IMR-90 (cell line): ENCODE results near the gene ATRNL1. TPM values are rescaled to one million over a fixed set of nuclear protein-coding genes. Genes with fewer than 3 reads are reported as not detected.

Experiments used
- ATAC-seq: fragments of 200-7000 bp; cut with Tn5 transposase; 2 replicates; pipeline ENCODE4 v1.9.1; 2020; ENCODE audit warnings: low read depth, mild to moderate bottlenecking, moderate library complexity
- BruUV-seq: library from RNA; stranded (reverse); fragments of 400-500 nt; replicated peaks from 2 replicates; lab custom pipeline; 2021; lab: Mats Ljungman, UMichigan
- CTCF ChIA-PET: fragments of 300-600 bp; formaldehyde crosslinking; extraction: SDS; loops from one replicate; lab custom pipeline; 2021; ENCODE audit warnings: antibody characterized with exemption; lab: Yijun Ruan, JAX
- POLR2A ChIA-PET: fragments of 300-600 bp; sonication (Branson Sonifier 250); formaldehyde crosslinking; loops from one replicate; lab custom pipeline; 2022; ENCODE audit warnings: antibody characterized with exemption; ENCODE audit not compliant: unreplicated experiment; lab: Charles Lee
- DNase-seq: peaks from one replicate; pipeline ENCODE4 v3.0.0; 2013
- H2AFZ ChIP-seq: replicated peaks from 2 replicates; pipeline ENCODE3; 2013; ENCODE audit warnings: low read length, mild to moderate bottlenecking; ENCODE audit not compliant: poor library complexity
- H2AK5ac ChIP-seq: 2 replicates; pipeline ENCODE4 v1.6.1; 2013; ENCODE audit warnings: low read depth, low read length, inconsistent platforms
- H2AK9ac ChIP-seq: replicated peaks from 2 replicates; pipeline ENCODE3; 2013; ENCODE audit warnings: mild to moderate bottlenecking, low read depth, low read length, moderate library complexity; ENCODE audit not compliant: poor library complexity
- H2BK120ac ChIP-seq: 2 replicates; pipeline ENCODE4 v1.6.1; 2013; ENCODE audit warnings: low read depth, low read length, inconsistent platforms
- H2BK15ac ChIP-seq: 3 replicates; pipeline ENCODE4 v1.6.1; 2013; ENCODE audit warnings: low read depth, low read length, inconsistent platforms
- H2BK20ac ChIP-seq: 2 replicates; pipeline ENCODE4 v1.6.1; 2013; ENCODE audit warnings: low read depth, mild to moderate bottlenecking, inconsistent platforms, low read length, moderate library complexity
- H2BK5ac ChIP-seq: 2 replicates; pipeline ENCODE4 v1.6.1; 2013; ENCODE audit warnings: mild to moderate bottlenecking, low read depth, low read length, inconsistent platforms; ENCODE audit not compliant: poor library complexity, severe bottlenecking
- H3K14ac ChIP-seq: replicated peaks from 2 replicates; pipeline ENCODE4 v1.6.1; 2013; ENCODE audit warnings: low read depth, low read length, inconsistent platforms
- H3K18ac ChIP-seq: 2 replicates; pipeline ENCODE4 v1.6.1; 2013; ENCODE audit warnings: low read depth, low read length, control low read depth
- H3K23ac ChIP-seq: 2 replicates; pipeline ENCODE4 v1.6.1; 2013; ENCODE audit warnings: low read depth, low read length, inconsistent platforms
- H3K27ac ChIP-seq: 2 replicates; pipeline ENCODE4 v1.5.1; 2013; ENCODE audit warnings: mild to moderate bottlenecking, control low read depth, low read length; ENCODE audit not compliant: insufficient read depth
- H3K27me3 ChIP-seq: 2 replicates; pipeline ENCODE4 v1.6.1; 2013; ENCODE audit warnings: low read length; ENCODE audit not compliant: control insufficient read depth, insufficient read depth
- H3K36me3 ChIP-seq: 2 replicates; pipeline ENCODE4 v1.6.1; 2013; ENCODE audit warnings: low read length, mixed read lengths; ENCODE audit not compliant: control insufficient read depth, insufficient read depth
- H3K4ac ChIP-seq: 2 replicates; pipeline ENCODE4 v1.6.1; 2013; ENCODE audit warnings: low read depth, low read length, inconsistent platforms
- H3K4me1 ChIP-seq: 2 replicates; pipeline ENCODE4 v1.6.1; 2013; ENCODE audit warnings: low read length, mixed read lengths; ENCODE audit not compliant: control insufficient read depth, insufficient read depth
- H3K4me2 ChIP-seq: 2 replicates; pipeline ENCODE4 v1.6.1; 2013; ENCODE audit warnings: low read depth, mild to moderate bottlenecking, control low read depth, low read length, moderate library complexity
- H3K4me3 ChIP-seq: 2 replicates; pipeline ENCODE4 v1.5.1; 2013; ENCODE audit warnings: low read depth, mild to moderate bottlenecking, control low read depth, low read length, moderate library complexity; ENCODE audit not compliant: insufficient read depth
- H3K56ac ChIP-seq: 2 replicates; pipeline ENCODE4 v1.6.1; 2013; ENCODE audit warnings: low read length, inconsistent platforms; ENCODE audit not compliant: insufficient read depth; ENCODE audit errors: extremely low read depth
- H3K79me1 ChIP-seq, 2 experiments: 2 replicates each; pipeline ENCODE4 v1.6.1; 2013; ENCODE audit warnings: low read length in 2 of 2, inconsistent platforms in 1 of 2, low read depth in 1 of 2
- H3K9ac ChIP-seq: 2 replicates; pipeline ENCODE4 v1.6.1; 2013; ENCODE audit warnings: low read depth, low read length, control low read depth
- H3K9me1 ChIP-seq: 2 replicates; pipeline ENCODE4 v1.6.1; 2013; ENCODE audit warnings: low read length, inconsistent platforms; ENCODE audit not compliant: insufficient read depth
- H3K9me3 ChIP-seq: 2 replicates; pipeline ENCODE4 v1.6.1; 2013; ENCODE audit warnings: low read length; ENCODE audit not compliant: control insufficient read depth, insufficient read depth
- H4K20me1 ChIP-seq: 2 replicates; pipeline ENCODE4 v1.6.1; 2013; ENCODE audit warnings: low read length, inconsistent platforms; ENCODE audit not compliant: insufficient read depth
- H4K5ac ChIP-seq: 2 replicates; pipeline ENCODE4 v1.6.1; 2013; ENCODE audit warnings: mild to moderate bottlenecking, low read depth, low read length, control low read depth
- H4K8ac ChIP-seq, 2 experiments: 2 replicates each; pipeline ENCODE4 v1.6.1; 2013; ENCODE audit warnings: low read depth in 2 of 2, low read length in 2 of 2, control low read depth in 1 of 2, inconsistent platforms in 1 of 2
- H4K91ac ChIP-seq: 2 replicates; pipeline ENCODE4 v1.6.1; 2013; ENCODE audit warnings: low read depth, low read length, inconsistent platforms; ENCODE audit not compliant: insufficient read depth
- BHLHE40 ChIP-seq: fragments of 150-350 bp; IDR thresholded peaks from 2 replicates; pipeline ENCODE4 v1.6.1; 2016; ENCODE audit warnings: mild to moderate bottlenecking, low read depth, low read length
- CEBPB ChIP-seq: IDR thresholded peaks from 2 replicates; pipeline ENCODE4 v1.6.1; 2012; ENCODE audit warnings: low read depth, low read length, improper control_type of control experiment
- CHD1 ChIP-seq: IDR thresholded peaks from 2 replicates; pipeline ENCODE4 v1.6.1; 2012; ENCODE audit warnings: low read depth, low read length, improper control_type of control experiment
- CTCF ChIP-seq: conservative IDR thresholded peaks from 2 replicates; pipeline ENCODE4 v1.5.1; 2012; ENCODE audit warnings: mild to moderate bottlenecking, low read depth, low read length, improper control_type of control experiment
- FOS ChIP-seq: fragments of 150-350 bp; IDR thresholded peaks from 2 replicates; pipeline ENCODE4 v1.6.1; 2016; ENCODE audit warnings: low read depth, low read length
- MAFK ChIP-seq: IDR thresholded peaks from 2 replicates; pipeline ENCODE4 v1.6.1; 2012; ENCODE audit warnings: low read depth, low read length, improper control_type of control experiment
- MAZ ChIP-seq: IDR thresholded peaks from 2 replicates; pipeline ENCODE4 v1.6.1; 2012; ENCODE audit warnings: low read depth, mild to moderate bottlenecking, low read length, improper control_type of control experiment, moderate library complexity, borderline replicate concordance
- MXI1 ChIP-seq: IDR thresholded peaks from 2 replicates; pipeline ENCODE4 v1.6.1; 2012; ENCODE audit warnings: low read depth, mild to moderate bottlenecking, low read length, moderate library complexity, borderline replicate concordance
- NFE2L2 ChIP-seq: fragments of 150-350 bp; IDR thresholded peaks from 2 replicates; pipeline ENCODE4 v1.6.1; 2016; ENCODE audit warnings: low read depth, mild to moderate bottlenecking, low read length
- POLR2A ChIP-seq: IDR thresholded peaks from 2 replicates; pipeline ENCODE4 v1.6.1; 2012; ENCODE audit warnings: mild to moderate bottlenecking, low read depth, low read length
- RAD21 ChIP-seq: IDR thresholded peaks from 2 replicates; pipeline ENCODE4 v1.6.1; 2012; ENCODE audit warnings: low read length, improper control_type of control experiment
- RCOR1 ChIP-seq: IDR thresholded peaks from 2 replicates; pipeline ENCODE4 v1.6.1; 2012; ENCODE audit warnings: mild to moderate bottlenecking, low read length, improper control_type of control experiment; ENCODE audit not compliant: insufficient replicate concordance
- RFX5 ChIP-seq: IDR thresholded peaks from 2 replicates; pipeline ENCODE4 v1.8.0; 2012; ENCODE audit warnings: low read depth, mild to moderate bottlenecking, low read length, moderate library complexity
- SMC3 ChIP-seq: fragments of 150-350 bp; IDR thresholded peaks from 2 replicates; pipeline ENCODE4 v1.6.1; 2016; ENCODE audit warnings: low read depth, mild to moderate bottlenecking, antibody characterized with exemption, low read length, moderate library complexity
- USF2 ChIP-seq: fragments of 150-350 bp; IDR thresholded peaks from 2 replicates; pipeline ENCODE4 v1.6.1; 2017; ENCODE audit warnings: mild to moderate bottlenecking, antibody characterized with exemption, low read length, low read depth
- WGBS, 2 experiments: methylation state at CpG; one replicate each; pipeline versions ENCODE4 v1.1.5 to v1.1.7; 2013; ENCODE audit warnings: missing lambda C conversion rate in 2 of 2; ENCODE audit not compliant: insufficient read length in 1 of 2; ENCODE audit errors: extremely low coverage in 2 of 2; 5-methylcytosine and 5-hydroxymethylcytosine counted together
- dilution Hi-C: fragments of 300-500 bp; cut with HindIII; formaldehyde crosslinking; loops from one replicate; pipeline ENCODE4 v1.14.3; 2018; ENCODE audit warnings: low sequenced_read_pairs; ENCODE audit not compliant: unreplicated experiment
- in situ Hi-C: fragments of 300-500 bp; cut with MboI; formaldehyde crosslinking; loops from 3 replicates; pipeline ENCODE4 v1.14.3; 2019; ENCODE audit warnings: low sequenced_read_pairs, inconsistent platforms, mixed read lengths
- intact Hi-C: fragments of 100-400 bp; cut with micrococcal nuclease; formaldehyde crosslinking; loops from 2 replicates; pipeline ENCODE4 v1.10.0; 2022
- polyA plus RNA-seq, 3 experiments: library from polyadenylated mRNA; depleted of rRNA; stranded (reverse); fragments of >200 nt; gene quantifications; 2 replicates each; pipeline ENCODE4 v1.2.3, GENCODE V29; 2012; ENCODE audit warnings: low replicate concordance in 1 of 3
- total RNA-seq: library from RNA; depleted of rRNA; stranded (reverse); fragments of >200 nt; gene quantifications from 2 replicates; pipeline ENCODE4 v1.2.3, GENCODE V29; 2012

The ATRNL1 gene
- total and polyA plus RNA-seq, 2 of the 4 experiments (the other 2 are of a cell fraction) = 0.18 to 0.19 TPM

GRCh38 chr10:115953281-115953680 lies 860.1 kb downstream of the ATRNL1 start:
- H2AK9ac ChIP-seq = no peak overlapping the region
- peak overlapping the region; percentile 95; the same call in 1 of the 2 replicates for H3K4ac ChIP-seq
- H2AFZ ChIP-seq = no peak overlapping the region
- in situ Hi-C loops = no loop called here
- peak overlapping the region; percentile 45; the same call in 1 of the 2 replicates for H4K5ac ChIP-seq
- H3K36me3 ChIP-seq = no peaks in the 10 kb centered on the region
- peak overlapping the region; percentile 53 for H2BK5ac ChIP-seq
- peak overlapping the region; percentile 5; the same call in 1 of the 2 replicates for H4K91ac ChIP-seq
- H3K4me3 ChIP-seq = no peak overlapping the region
- H3K27ac ChIP-seq = 0 out of 2 replicates have a peak overlapping the region, but pooled peaks have one; percentile 16
- no peaks in the 10 kb centered on the region for H3K27me3 ChIP-seq
- 0 out of 2 replicates have a peak overlapping the region, but pooled peaks have one; percentile 29 for H3K56ac ChIP-seq
- H3K4me1 ChIP-seq = peaks cover 18% of the 10 kb centered on the region
- H3K23ac ChIP-seq = peak overlapping the region; percentile 64; the same call in 1 of the 2 replicates
- H4K20me1 ChIP-seq = no peaks in the 10 kb centered on the region
- no TSS peak for BruUV-seq
- no CpG with 5 or more reads among the region's 5 CpGs for WGBS, 2 experiments
- peak overlapping the region; percentile 24; the same call in 1 of the 2 replicates for H2AK5ac ChIP-seq
- CTCF ChIA-PET = interaction anchor here (0.8 to 1.4 kb wide), 2 partner anchors 154 to 334 kb away, joined by 3 to 5 read pairs; no protein-coding TSS in a partner anchor
- H4K8ac ChIP-seq = peak overlapping the region in 1 of 2 experiments; percentile 55; a peak in 2 of 4 replicates
- intact Hi-C loops = no loop called here
- H3K79me1 ChIP-seq = no peaks in the 10 kb centered on the region
- H3K14ac ChIP-seq = peak overlapping the region; percentile 49; the same call in 1 of the 2 replicates
- ATAC-seq (peak; percentile 61), DNase-seq (peak; percentile 52)
- peak overlapping the region; percentile 56 for H3K18ac ChIP-seq
- peak overlapping the region; percentile 92 for H2BK20ac ChIP-seq
- H3K9ac ChIP-seq = no peak overlapping the region; the same call in 1 of the 2 replicates
- H3K9me3 ChIP-seq = no peaks in the 10 kb centered on the region
- TF ChIP-seq FOS (no peak), CHD1 (no peak), RFX5 (no peak), SMC3 (no peak), NFE2L2 (no peak), MXI1 (no peak), MAZ (no peak), RAD21 (no peak), POLR2A (no peak), MAFK (no peak), RCOR1 (no peak), CTCF (no peak), CEBPB (no peak), USF2 (no peak), BHLHE40 (no peak)
- H2BK120ac ChIP-seq = peak overlapping the region; percentile 94
- H3K9me1 ChIP-seq = peaks cover 11% of the 10 kb centered on the region
- no peak overlapping the region for H2BK15ac ChIP-seq
- dilution Hi-C loops = no loop called here
- peak overlapping the region; percentile 58; the same call in 1 of the 2 replicates for H3K4me2 ChIP-seq
- POLR2A ChIA-PET = no interaction called here
